SIG-M5 (cell line): Measurements from ENCODE around the gene COL9A2.
"Not testable (repeated sequence)": the region's sequence is repeated elsewhere in the genome, so short reads cannot be mapped to it uniquely, and the experiment has no call there.

Experiments
- DNase-seq: peaks from one replicate; lab custom pipeline; 2025; lab: John Stamatoyannopoulos, UW

Gene COL9A2

DNA sequence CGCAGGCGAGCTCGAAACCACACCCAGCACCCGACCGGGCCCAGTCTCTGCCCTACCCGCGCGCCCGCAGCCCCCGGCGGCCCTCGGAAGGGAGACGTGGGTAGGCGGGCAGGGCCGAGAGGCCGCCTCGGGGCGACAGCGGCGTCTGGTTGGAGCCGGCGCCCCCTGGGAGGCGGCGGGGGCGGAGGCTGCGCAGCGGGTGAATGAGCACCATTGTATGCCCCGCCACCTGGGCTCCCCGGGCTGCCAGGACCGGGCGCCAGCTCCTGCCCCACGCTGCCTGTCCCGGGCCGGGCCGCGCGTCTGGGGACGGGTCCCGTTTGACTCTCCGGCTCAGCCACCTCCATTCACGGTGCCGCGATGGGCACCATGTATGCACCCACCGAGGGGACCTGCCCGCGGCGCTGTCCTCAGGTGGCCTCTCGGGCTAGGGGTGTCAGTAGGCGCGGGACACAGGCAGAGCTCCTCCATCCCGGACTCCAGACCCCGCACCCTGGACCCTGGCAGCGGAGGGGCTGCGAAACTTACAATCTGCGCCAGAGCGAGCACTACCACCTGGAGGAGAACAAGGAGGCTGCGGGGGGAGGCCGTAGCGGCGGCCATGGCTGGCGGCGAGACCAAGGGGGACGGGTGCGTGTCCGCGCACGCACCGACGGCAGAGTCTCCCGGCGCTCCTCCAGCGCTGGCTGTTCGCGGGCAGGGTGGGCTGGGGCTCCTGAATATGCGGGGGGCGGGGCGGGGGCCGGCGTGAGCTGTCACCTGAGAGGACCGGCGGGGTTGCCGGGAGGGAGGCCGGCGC is at the start of gene COL9A2:
Gene COL9A2 (minus strand): TSS at position 692 of the 799 bp plus-strand sequence. CDS start 89 bp downstream, at position 603.
- DNase-seq: no peak

- no peak for DNase-seq
Measured at GRCh38 chr1:40363721-40364120, 46.6 kb upstream of the COL9A2 start.

DNA sequence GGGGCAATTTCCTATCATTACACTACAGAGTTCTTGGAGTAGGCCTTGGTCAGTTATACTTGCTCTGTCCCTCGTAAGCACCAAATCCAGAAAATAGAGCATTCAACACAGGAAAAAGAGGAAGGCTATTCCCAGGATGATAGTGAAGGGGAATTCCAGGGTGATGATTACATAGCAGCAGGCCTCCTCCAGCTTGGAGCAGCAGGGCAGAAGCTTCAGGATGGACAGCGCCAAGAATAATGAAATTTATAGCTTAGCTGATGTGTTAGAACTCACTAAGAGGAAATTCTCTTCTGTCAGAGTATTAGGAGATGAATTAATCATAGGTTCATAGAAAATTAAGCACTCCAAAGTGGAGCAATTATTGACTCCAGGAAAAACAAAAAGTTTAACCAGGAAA is 45.6 kb upstream of the COL9A2 start:
- DNase-seq: no peak

DNA sequence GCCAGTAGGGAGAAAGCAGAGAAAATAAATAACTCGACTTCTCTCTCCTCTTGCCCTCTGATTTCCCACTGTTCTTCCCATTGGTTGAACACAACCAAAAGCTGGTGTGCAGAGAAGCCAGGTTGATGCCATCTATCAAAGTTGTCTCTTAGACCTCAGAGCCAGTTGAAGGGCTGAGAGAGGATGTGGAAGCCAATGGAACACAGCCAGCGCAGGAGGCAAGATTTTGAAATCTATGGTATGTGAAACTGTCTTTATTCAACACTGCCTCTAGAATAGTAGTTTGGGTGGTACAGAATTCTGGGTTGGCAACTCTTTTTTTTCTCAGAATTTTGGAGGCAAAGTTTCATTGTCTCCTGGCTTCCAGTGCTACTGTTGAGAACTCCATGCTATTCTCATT is 45.1 kb upstream of the COL9A2 start:
- DNase-seq: no peak

GRCh38 chr1:40361637-40362036 is 44.6 kb upstream of the COL9A2 start:
- DNase-seq: no peak

GRCh38 chr1:40361201-40361600 is 44.1 kb upstream of the COL9A2 start:
- DNase-seq: no peak

- no peak for DNase-seq
Measured at GRCh38 chr1:40360631-40361030, 43.5 kb upstream of the COL9A2 start.

DNA sequence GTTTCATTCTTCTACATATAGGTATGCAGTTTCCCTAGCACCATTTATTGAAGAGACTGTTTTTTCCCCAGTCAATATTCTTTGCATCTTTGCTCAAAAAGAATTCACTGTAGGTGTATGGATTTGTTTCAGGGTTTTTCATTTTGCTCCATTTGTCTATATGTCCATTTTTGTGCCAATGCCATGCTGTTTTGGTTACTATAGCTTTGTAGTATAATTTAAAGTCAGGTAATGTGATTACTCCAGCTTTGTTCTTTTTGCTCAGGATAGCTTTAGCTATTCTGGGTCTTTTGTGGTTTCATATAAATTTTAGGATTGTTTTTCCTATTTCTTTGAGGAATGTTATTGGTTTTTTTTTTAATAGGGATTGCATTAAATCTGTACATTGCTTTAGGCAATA is 40.5 kb upstream of the COL9A2 start:
- DNase-seq: no peak

GRCh38 chr1:40353082-40353481 is 36.0 kb upstream of the COL9A2 start:
- no peak for DNase-seq

DNA sequence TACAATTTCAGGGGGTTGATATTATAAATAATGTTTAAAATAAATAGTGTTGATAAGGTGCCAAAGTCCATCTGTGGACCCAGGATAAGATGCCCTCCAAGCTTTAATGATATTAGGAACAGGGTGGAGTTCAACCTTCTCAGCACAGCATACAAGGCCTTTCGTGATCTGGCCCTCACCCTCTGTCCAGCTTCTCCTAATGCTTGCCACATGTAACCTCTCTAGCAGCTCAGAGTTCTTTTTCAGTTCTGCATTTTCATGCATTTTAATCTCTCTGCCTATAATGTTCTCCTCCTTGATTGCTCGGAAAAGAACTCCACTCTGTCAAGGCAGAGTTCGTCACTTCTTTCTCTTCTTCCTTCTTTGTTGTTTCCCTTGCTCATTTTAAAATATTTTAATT is 35.0 kb upstream of the COL9A2 start:
- DNase-seq: no peak

DNA sequence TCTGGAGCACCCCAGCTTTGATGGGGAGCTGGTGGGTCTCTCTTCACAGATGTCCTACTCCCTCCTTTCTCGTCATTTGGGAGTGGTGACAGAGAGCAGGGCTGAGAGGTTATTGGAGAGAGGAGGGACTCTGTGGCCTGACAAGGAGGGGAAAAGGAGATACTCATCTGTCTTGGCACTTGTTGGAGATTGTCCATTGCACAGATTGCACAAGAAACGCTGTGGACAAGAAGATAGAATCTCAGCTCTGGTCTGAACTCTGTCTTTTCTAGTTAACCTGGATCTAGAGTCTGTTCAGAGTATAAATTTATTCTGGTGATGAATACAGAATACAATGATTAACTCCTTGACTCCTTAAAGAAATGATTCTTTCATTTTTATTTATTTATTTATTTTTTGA is 34.0 kb upstream of the COL9A2 start:
- DNase-seq: no peak

GRCh38 chr1:40350391-40350790 is 33.3 kb upstream of the COL9A2 start:
- DNase-seq: no peak

DNA sequence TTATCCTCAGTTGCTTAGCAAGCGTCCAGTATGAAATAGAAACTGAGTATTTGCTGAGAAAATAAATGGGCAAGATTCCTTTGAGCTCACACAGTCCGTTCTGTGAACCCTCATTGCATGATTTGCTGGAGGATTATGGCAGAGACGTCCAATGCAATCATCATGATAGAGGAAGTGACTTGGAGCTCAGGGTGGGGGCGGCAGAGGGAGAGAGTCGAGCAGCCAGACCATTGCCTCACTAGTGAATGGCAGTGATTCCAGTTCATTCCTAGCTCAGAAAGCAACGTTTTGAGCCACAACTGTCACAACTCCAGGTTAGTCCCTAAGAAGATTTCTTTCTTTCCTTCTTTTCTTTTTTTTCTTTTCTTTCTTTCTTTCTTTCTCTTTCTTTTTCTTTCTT is 27.5 kb upstream of the COL9A2 start:
- no peak for DNase-seq

GRCh38 chr1:40342381-40342717 is 25.3 kb upstream of the COL9A2 start:
- not testable (repeated sequence) for DNase-seq

DNA sequence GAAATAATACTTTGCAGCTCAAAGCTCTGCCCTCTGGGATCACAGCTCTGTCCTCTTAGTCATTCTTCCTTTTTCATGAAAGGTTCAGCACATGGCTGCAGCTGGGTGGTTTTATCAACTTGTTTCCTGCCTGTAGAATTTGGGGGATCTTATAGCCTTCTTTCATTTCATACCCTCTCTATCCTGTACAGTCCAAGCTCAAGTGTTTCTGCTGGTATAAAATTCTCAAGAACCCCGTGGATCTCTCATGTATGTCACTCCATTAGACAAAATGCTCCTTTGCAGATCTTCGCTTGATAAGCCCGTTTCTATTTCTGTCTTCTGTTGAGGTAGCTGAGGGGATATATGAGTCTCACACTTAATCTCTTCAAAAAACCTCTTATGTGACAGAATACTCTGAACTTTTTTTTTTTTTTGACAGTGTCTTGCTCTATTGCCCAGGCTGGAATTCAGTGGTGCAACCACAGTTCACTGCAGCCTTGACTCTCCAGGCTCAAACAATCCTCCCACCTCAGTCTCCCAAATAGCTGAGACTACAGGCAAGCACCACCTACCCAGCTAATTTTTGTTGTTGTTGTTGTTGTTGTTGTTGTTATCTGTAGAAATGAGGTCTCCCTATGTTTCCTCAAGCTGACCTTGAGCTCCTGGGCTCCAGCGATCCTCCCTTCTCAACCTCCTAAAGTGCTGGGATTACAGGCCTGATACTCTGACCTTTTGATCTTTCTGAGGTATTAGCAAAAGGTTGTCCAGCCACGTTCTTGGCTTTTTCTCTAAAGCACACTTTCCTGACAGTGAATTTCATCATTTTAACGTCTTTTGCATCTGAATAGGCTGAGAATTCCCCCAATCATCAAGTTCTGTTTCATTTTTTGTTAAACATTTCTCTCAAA is 24.6 kb upstream of the COL9A2 start:
- DNase-seq: no peak

DNA sequence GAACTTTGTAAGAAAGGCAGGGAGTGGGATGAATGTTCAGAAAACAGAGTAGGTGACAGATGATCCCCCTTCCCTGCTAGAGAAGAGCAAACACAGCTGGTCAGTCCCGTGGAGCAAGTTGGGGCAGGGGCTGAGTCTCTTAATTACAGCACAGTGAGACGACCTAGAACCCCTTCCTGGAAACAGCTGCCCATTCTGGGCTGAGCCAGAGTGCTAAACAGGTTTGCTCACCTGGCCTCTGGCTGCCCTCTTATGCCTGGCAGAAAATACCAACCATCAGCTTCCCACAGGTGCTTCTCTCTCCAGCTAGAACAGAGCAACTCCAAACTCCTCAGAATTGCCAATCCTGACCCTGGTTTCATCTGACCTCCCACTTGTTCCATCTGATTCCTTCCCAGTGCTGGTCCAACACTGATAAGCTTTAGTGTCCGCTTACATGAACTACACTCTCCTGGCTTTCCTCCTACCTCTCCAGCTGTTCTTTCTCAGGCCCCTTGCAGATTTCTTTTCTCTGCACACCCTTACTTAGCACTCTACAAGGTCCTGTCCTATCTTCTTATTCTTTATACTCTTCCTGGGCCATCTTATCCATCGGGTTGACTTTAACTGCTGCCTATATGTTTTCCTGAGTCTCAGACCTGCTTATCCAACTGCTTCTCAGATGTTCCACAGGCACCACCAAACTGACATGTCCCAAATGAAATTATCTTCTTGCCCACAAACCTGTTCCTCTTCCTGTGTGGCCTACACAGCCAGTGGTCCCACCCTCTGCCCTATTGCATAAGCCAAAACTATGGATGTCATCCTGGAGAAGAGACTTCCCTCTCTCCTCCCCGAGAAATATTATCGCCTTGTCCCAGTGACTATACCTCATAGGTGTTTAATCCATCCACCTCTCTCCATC is 22.6 kb upstream of the COL9A2 start:
- no peak for DNase-seq

DNA sequence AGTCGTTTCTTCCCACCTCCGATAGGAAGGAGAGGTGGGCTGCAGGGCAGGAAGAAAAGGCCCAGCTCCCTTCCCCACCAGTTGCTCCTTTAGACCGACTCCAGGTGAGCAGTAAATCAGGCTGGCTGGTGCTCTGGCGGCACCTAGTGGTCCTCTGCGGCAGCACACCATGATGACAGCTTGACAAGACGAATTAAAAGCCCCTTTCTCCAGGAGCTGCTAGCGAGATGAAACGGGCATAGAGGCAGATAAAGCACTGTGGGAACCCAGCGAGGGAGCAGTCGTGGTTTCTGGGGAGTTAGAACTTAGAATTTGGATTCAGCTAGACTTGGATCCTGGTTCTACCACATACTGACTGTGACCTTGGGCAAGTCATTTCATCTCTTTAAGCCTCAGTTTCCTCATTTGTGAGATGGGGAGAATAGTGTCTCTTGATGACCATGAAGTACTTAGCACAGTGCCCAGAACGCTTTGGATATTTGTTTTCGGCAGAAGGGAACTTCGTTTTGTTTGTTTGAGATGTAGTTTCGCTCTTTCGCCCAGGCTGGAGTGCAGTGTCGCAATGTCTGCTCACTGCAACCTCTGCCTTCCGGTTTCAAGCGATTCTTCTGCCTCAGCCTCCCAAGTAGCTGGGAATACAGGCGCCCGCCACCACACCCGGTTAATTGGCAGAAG is 21.8 kb upstream of the COL9A2 start:
- DNase-seq: no peak

DNA sequence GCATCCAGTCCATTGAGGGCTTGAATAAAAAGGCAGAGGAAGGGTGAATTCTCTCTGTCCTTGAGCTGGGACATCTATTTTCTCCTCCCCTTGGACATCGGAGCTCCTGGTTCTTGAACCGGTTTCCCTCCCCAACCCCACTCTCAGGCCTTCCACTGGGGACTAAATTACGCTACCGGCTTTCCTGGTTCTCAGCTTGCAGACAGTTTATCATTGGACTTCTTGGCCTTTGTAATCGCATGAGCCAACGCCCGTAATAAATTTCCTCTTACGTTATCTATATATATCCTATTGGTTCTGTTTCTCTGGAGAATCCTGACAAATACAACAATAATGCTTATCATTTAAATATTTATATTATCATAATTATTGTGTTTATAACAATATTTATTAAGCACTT is 20.4 kb upstream of the COL9A2 start:
- no peak for DNase-seq

DNA sequence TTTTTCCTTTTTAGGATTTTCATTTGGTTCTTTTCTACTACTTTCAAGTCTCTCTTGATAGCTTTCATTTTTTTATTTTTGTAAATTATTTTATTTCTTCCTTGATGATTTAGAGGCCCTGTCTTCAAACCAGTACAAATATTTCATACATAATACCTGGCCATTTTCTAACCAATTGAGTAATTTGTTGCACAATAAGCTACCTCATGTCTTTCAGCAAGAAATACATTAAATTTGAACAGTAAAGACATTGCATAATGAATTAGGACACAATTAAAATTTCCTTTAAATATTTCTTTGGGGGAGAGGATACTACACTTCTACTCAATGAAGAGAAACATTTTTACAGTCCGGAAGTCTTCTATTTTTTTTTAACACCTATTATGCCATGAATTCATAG is 15.6 kb upstream of the COL9A2 start:
- no peak for DNase-seq

GRCh38 chr1:40331403-40331802 is 14.3 kb upstream of the COL9A2 start:
- DNase-seq: not testable (repeated sequence)

DNA sequence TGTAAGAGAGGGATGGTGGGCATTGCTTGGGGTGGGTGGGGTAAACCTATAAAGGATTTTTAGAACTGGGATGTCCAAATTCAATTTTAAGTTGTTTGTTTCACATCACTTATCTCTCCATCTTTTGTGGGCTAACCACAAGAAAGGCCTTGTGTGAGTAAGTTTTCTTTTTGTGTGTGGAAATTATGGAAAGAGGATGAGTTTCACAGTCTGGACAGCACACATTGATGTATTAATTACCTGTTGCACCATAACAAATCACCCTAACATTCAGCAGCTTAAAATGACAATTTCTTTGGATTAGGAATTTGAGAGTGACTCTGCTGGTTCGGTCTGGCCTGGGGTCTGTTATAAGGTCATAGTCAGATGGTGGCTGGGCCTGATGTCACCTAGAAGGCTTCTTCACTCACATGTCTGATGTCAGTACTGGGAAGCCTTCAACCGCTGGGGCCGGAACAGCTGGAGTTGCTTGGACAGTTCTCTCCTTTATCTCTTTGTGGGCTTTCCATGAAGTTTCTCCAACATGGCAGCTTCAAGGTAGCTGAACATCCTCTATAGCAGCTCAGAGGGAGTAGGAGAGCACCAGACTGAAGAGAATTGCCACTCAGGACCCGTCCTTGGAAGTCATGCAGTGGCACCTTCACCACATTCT is 2.0 kb upstream of the COL9A2 start:
- no peak for DNase-seq
